ENCODE data around the gene ESRRB.

ESRRB gene

DNA sequence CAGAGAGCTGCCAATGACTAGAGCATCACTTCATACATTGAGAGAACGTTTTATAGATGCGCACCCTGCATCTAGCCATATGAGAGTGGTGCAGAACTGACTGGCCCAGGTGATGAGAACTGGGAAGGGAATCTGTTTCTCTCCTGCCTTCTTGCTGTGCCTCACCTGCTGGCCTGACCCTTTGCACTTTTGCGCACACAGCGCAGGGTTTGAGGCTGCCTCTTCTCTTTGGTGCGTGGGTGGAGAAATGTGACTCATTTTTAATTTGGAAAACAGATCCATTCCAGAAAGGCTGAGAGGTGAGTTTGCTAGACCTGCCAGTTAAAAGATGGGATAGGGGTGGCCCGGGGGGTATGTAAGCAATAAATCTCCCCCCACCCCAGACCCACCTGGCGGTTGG lies 453 bp upstream of the ESRRB start:
- no peak overlapping the region for H3K4me3 ChIP-seq (ENCODE audit: low read depth, low read length)
- no peak for DNase-seq (ENCODE audit: low read depth, low spot score)
- TF ChIP-seq, protein P1, sequence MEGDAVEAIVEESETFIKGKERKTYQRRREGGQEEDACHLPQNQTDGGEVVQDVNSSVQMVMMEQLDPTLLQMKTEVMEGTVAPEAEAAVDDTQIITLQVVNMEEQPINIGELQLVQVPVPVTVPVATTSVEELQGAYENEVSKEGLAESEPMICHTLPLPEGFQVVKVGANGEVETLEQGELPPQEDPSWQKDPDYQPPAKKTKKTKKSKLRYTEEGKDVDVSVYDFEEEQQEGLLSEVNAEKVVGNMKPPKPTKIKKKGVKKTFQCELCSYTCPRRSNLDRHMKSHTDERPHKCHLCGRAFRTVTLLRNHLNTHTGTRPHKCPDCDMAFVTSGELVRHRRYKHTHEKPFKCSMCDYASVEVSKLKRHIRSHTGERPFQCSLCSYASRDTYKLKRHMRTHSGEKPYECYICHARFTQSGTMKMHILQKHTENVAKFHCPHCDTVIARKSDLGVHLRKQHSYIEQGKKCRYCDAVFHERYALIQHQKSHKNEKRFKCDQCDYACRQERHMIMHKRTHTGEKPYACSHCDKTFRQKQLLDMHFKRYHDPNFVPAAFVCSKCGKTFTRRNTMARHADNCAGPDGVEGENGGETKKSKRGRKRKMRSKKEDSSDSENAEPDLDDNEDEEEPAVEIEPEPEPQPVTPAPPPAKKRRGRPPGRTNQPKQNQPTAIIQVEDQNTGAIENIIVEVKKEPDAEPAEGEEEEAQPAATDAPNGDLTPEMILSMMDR (IDR thresholded peaks at IDR 0.05; ENCODE audit: low read depth, low read length) = no peak
- in situ Hi-C loops (cut with HindIII; ENCODE audit: low sequenced_read_pairs) = no loop called here

DNA sequence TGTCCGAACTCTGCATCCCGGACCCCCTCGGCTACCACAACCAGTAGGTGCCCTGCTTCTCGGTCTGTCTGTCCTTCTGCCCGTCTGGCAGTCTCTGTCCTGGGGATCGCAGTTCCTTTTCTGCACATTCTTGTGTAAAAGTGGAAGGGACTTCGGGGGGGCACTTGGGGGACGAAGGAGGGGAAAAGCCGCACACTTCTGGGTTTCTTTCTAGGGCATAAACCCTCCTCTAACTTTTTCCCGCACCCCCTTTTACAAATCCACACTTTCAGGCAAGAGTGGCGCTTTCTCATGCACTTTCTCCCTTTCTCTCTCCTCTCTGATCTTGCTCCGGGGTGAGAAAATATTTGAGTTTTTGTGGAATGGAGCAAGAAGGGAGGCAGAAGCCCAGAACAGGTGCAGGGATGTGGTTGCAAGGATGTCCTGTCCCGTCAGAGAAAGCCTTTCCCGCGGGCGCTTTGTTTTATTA lies 506 bp downstream of the ESRRB start:
- in situ Hi-C loops (cut with HindIII; ENCODE audit: low sequenced_read_pairs) = no loop called here
- TF ChIP-seq, protein P1 (IDR thresholded peaks at IDR 0.05; ENCODE audit: low read depth, low read length) = no peak
- no peak overlapping the region for H3K4me3 ChIP-seq (ENCODE audit: low read depth, low read length)
- DNase-seq (ENCODE audit: low read depth, low spot score) = no peak

DNA sequence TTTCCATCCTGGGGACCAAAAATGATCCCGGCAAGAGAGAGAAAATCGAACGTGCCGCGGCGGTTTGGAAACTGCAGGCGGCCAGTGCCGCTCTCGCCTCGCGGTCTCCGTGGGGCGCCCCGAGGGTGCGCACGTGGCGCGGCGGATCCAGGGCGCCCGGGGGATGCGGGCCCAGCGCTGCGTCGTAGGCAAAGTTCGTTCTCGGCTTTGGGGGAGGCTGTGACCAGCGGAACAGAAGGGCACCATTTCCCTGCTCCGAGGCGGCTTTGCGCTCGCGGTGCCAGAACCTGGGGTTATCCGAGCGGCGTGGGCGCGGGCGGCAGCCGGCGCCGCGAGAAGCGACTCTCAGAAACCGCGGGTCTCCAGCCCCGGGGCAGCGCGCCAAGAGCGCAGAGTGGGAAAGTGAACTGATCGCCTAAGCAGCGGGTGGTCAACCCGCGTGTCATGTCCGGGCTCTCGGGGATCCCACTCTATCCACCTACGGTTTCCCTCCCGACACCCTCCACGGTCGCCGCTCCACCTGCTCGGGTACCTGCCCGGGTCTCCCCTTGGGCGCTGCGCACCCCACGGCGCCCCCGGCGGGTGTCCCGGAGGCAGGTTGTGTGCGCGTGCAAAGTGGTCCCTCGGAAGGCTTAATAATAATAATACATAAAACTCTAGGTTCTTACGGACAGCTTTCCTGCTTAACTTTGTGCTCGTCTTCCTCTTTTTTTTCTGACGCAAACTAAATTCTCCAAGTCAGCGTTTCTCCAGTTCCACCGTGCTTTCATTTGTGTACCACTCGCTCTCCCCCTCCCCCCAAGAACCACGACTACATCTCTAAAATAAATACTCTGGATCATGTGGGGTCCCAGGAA lies 1.2 kb downstream of the ESRRB start:
- in situ Hi-C loops (cut with HindIII; ENCODE audit: low sequenced_read_pairs) = no loop called here
- no peak for DNase-seq (ENCODE audit: low read depth, low spot score)
- H3K4me3 ChIP-seq (ENCODE audit: low read depth, low read length) = no peak overlapping the region
- TF ChIP-seq, protein P1 (IDR thresholded peaks at IDR 0.05; ENCODE audit: low read depth, low read length) = no peak

- DNase-seq (ENCODE audit: low read depth, low spot score) = no peak
- TF ChIP-seq, protein P1 (IDR thresholded peaks at IDR 0.05; ENCODE audit: low read depth, low read length) = no peak
- in situ Hi-C loops (cut with HindIII; ENCODE audit: low sequenced_read_pairs) = no loop called here
- no peak overlapping the region for H3K4me3 ChIP-seq (ENCODE audit: low read depth, low read length)
These were observed 1.8 kb downstream of the ESRRB start for GRCh38 chr14:76377735-76378074.

DNA sequence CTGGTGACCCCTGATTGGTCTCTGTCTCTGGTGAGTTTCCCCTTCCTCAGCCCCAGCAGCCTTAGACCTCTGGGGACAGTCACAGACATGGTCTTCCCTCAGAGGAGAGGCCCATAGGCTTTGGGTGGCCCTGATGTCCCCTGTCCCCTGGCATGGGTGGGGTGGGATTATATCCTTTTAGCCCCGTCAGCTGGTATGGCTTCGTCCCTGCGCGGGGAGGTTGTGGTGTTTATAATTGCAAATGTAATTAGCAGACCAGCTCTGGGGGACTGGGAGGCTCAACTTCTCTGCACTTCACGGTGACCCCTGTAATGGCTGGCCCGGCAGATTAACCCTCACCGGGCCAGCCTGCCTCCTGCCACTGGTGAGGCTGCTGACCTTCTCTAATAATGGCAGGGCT lies 5.1 kb downstream of the ESRRB start:
- no peak for DNase-seq (ENCODE audit: low read depth, low spot score)
- TF ChIP-seq, protein P1 (IDR thresholded peaks at IDR 0.05; ENCODE audit: low read depth, low read length) = no peak
- in situ Hi-C loops (cut with HindIII; ENCODE audit: low sequenced_read_pairs) = no loop called here
- no peak overlapping the region for H3K4me3 ChIP-seq (ENCODE audit: low read depth, low read length)

GRCh38 chr14:76381817-76382494 lies 6.0 kb downstream of the ESRRB start:
- no peak overlapping the region for H3K4me3 ChIP-seq (ENCODE audit: low read depth, low read length)
- no peak for DNase-seq (ENCODE audit: low read depth, low spot score)
- in situ Hi-C loops (cut with HindIII; ENCODE audit: low sequenced_read_pairs) = no loop called here
- TF ChIP-seq, protein P1 (IDR thresholded peaks at IDR 0.05; ENCODE audit: low read depth, low read length) = no peak

All from astrocyte of the spinal cord (primary cell).